H1 (cell line): Measurements from ENCODE around the gene P2RX2. TPM values are rescaled to one million over a fixed set of nuclear protein-coding genes. Genes with fewer than 3 reads are reported as not detected.

Source experiments
- CTCF ChIA-PET: fragments of 300-600 bp; sonication (Branson Sonifier 250); formaldehyde crosslinking; loops from one replicate; lab custom pipeline; 2021; ENCODE audit not compliant: partially characterized antibody; lab: Charles Lee
- POLR2A ChIA-PET: fragments of 300-600 bp; sonication (Branson Sonifier 250); formaldehyde crosslinking; loops from one replicate; lab custom pipeline; 2021; ENCODE audit warnings: inconsistent platforms; ENCODE audit not compliant: partially characterized antibody; lab: Charles Lee
- DNase-seq, 2 experiments: peaks; one replicate each; pipeline versions ENCODE4 v3.0.0 to v3.0.0-alpha.2; 2010 to 2022; ENCODE audit warnings: low spot score in 2 of 2, low read depth in 1 of 2, mixed read lengths in 1 of 2
- FAIRE-seq: peaks from 2 replicates; lab custom pipeline; 2011; peaks lifted over from hg19 to GRCh38; lab: Jason Lieb, UNC
- H2AFZ ChIP-seq: 2 replicates; pipeline ENCODE4 v1.8.1; 2012; ENCODE audit warnings: low read length, inconsistent platforms
- H2AK5ac ChIP-seq: 2 replicates; pipeline ENCODE4 v1.6.1; 2013; ENCODE audit warnings: low read depth, low read length
- H2BK120ac ChIP-seq: replicated peaks from 2 replicates; pipeline ENCODE3; 2013; ENCODE audit warnings: low read depth, low read length, inconsistent platforms
- H2BK12ac ChIP-seq: 2 replicates; pipeline ENCODE4 v1.6.1; 2013; ENCODE audit warnings: low read depth, low read length
- H2BK15ac ChIP-seq: 2 replicates; pipeline ENCODE4 v1.6.1; 2013; ENCODE audit warnings: low read length
- H2BK20ac ChIP-seq: 2 replicates; pipeline ENCODE4 v1.6.1; 2013; ENCODE audit warnings: low read length
- H2BK5ac ChIP-seq: 2 replicates; pipeline ENCODE4 v1.6.1; 2013; ENCODE audit warnings: low read depth, low read length
- H3K14ac ChIP-seq: 2 replicates; pipeline ENCODE4 v1.6.1; 2013; ENCODE audit warnings: inconsistent platforms; ENCODE audit not compliant: insufficient read length
- H3K18ac ChIP-seq: 2 replicates; pipeline ENCODE4 v1.6.1; 2013; ENCODE audit warnings: low read length; ENCODE audit errors: extremely low read depth
- H3K23ac ChIP-seq: 2 replicates; pipeline ENCODE4 v1.6.1; 2013; ENCODE audit warnings: inconsistent platforms; ENCODE audit not compliant: insufficient read length
- H3K23me2 ChIP-seq: 2 replicates; pipeline ENCODE4 v1.6.1; 2013; ENCODE audit warnings: low read depth, low read length
- H3K27ac ChIP-seq: 2 replicates; pipeline ENCODE4 v1.6.1; 2011; ENCODE audit warnings: low read depth, low read length, inconsistent platforms
- H3K27me3 ChIP-seq, 4 experiments: replicated peaks in 1 of 4; 1 replicate in 1 of 4; 2 replicates in 3 of 4; pipeline versions ENCODE4 v1.6.1 to v1.8.1; 2011 to 2013; ENCODE audit warnings: low read length in 3 of 4, mild to moderate bottlenecking in 3 of 4, inconsistent platforms in 2 of 4, mixed read lengths in 2 of 4, moderate library complexity in 1 of 4; ENCODE audit not compliant: control insufficient read depth in 3 of 4, insufficient read depth in 3 of 4; ENCODE audit errors: extremely low read depth in 1 of 4
- H3K36me3 ChIP-seq, 4 experiments: 2 replicates each; pipeline versions ENCODE4 v1.6.1 to v1.8.1; 2011 to 2013; ENCODE audit warnings: mild to moderate bottlenecking in 4 of 4, low read length in 3 of 4, moderate library complexity in 2 of 4, control low read depth in 1 of 4, inconsistent platforms in 1 of 4; ENCODE audit not compliant: insufficient read depth in 4 of 4, control insufficient read depth in 2 of 4
- H3K4ac ChIP-seq: replicated peaks from 2 replicates; pipeline ENCODE3; 2013; ENCODE audit warnings: low read length, low read depth, mixed read lengths, inconsistent platforms; ENCODE audit not compliant: insufficient read length
- H3K4me1 ChIP-seq, 4 experiments: replicated peaks in 1 of 4; 1 replicate in 1 of 4; 2 replicates in 3 of 4; pipeline versions ENCODE4 v1.6.1 to v1.8.1; 2011 to 2013; ENCODE audit warnings: low read length in 3 of 4, inconsistent platforms in 2 of 4, mixed read lengths in 1 of 4; ENCODE audit not compliant: insufficient read depth in 4 of 4, control insufficient read depth in 3 of 4
- H3K4me2 ChIP-seq, 2 experiments: 2 replicates each; pipeline versions ENCODE4 v1.6.1 to v1.8.1; 2011 to 2013; ENCODE audit warnings: low read depth in 2 of 2, low read length in 2 of 2, control low read depth in 1 of 2, inconsistent platforms in 1 of 2, mild to moderate bottlenecking in 1 of 2; ENCODE audit not compliant: insufficient read depth in 1 of 2
- H3K4me3 ChIP-seq, 4 experiments: fragments of 200-600, 300-600 bp in 1 of 4; sonication (generic), shearing (Covaris generic), sonication (Bioruptor Twin) in 1 of 4; 2 replicates each; pipeline versions ENCODE4 v1.5.1 to v1.8.1; 2011 to 2016; ENCODE audit warnings: low read length in 4 of 4, low read depth in 3 of 4, control low read depth in 2 of 4, inconsistent platforms in 2 of 4, mild to moderate bottlenecking in 2 of 4, mixed read lengths in 1 of 4, moderate library complexity in 1 of 4; ENCODE audit not compliant: insufficient read depth in 2 of 4; ENCODE audit errors: extremely low read depth in 1 of 4
- H3K56ac ChIP-seq: replicated peaks from 2 replicates; pipeline ENCODE3; 2013; ENCODE audit warnings: low read depth, mild to moderate bottlenecking, mixed read lengths, low read length, inconsistent platforms; ENCODE audit not compliant: insufficient read length
- H3K79me1 ChIP-seq: 2 replicates; pipeline ENCODE4 v1.6.1; 2013; ENCODE audit warnings: low read depth, low read length, control low read depth
- H3K79me2 ChIP-seq, 2 experiments: 2 replicates each; pipeline versions ENCODE4 v1.6.1 to v1.8.1; 2012 to 2013; ENCODE audit warnings: low read length in 2 of 2, mild to moderate bottlenecking in 2 of 2, inconsistent platforms in 1 of 2; ENCODE audit not compliant: insufficient read depth in 2 of 2, control insufficient read depth in 1 of 2
- H3K9ac ChIP-seq, 4 experiments: replicated peaks in 1 of 4; 1 replicate in 1 of 4; 2 replicates in 3 of 4; pipeline versions ENCODE4 v1.6.1 to v1.8.1; 2011 to 2013; ENCODE audit warnings: low read depth in 3 of 4, low read length in 3 of 4, control low read depth in 2 of 4, mild to moderate bottlenecking in 2 of 4, moderate library complexity in 2 of 4, inconsistent platforms in 1 of 4; ENCODE audit errors: extremely low read depth in 1 of 4
- H3K9me3 ChIP-seq, 2 experiments: 2 replicates each; pipeline versions ENCODE4 v1.6.1 to v1.8.1; 2012 to 2013; ENCODE audit warnings: mild to moderate bottlenecking in 2 of 2, moderate library complexity in 2 of 2, control low read depth in 1 of 2, inconsistent platforms in 1 of 2, low read depth in 1 of 2, low read length in 1 of 2, mixed read lengths in 1 of 2; ENCODE audit not compliant: insufficient read depth in 2 of 2
- H4K20me1 ChIP-seq, 2 experiments: replicated peaks in 1 of 2; 2 replicates each; pipeline versions ENCODE3 to v1.8.1; 2011 to 2013; ENCODE audit warnings: inconsistent platforms in 2 of 2, low read length in 2 of 2, mild to moderate bottlenecking in 1 of 2; ENCODE audit not compliant: insufficient read depth in 2 of 2, control insufficient read depth in 1 of 2
- H4K5ac ChIP-seq: 2 replicates; pipeline ENCODE4 v1.6.1; 2013; ENCODE audit warnings: low read length, low read depth, mixed read lengths, inconsistent platforms; ENCODE audit not compliant: insufficient read length
- H4K8ac ChIP-seq: 2 replicates; pipeline ENCODE4 v1.8.0; 2013; ENCODE audit warnings: mild to moderate bottlenecking, moderate library complexity, low read length, inconsistent platforms; ENCODE audit not compliant: insufficient read depth; ENCODE audit errors: extremely low read depth
- H4K91ac ChIP-seq: replicated peaks from 2 replicates; pipeline ENCODE3; 2013; ENCODE audit warnings: low read length, mixed read lengths, inconsistent platforms; ENCODE audit not compliant: insufficient read length
- ATF2 ChIP-seq: IDR thresholded peaks from 2 replicates; pipeline ENCODE4 v1.6.1; 2012; ENCODE audit warnings: low read length, inconsistent platforms
- BCL11A ChIP-seq, 2 experiments: IDR thresholded peaks; one replicate each; pipeline ENCODE4 v1.6.1; 2011; ENCODE audit warnings: low read depth in 2 of 2, low read length in 2 of 2, mild to moderate bottlenecking in 2 of 2
- JUN ChIP-seq: IDR thresholded peaks from 2 replicates; pipeline ENCODE4 v1.6.1; 2011; ENCODE audit warnings: low read depth, mild to moderate bottlenecking, improper control_type of control experiment, low read length
- KDM5A ChIP-seq: fragments of 200-600 bp; IDR thresholded peaks from 2 replicates; pipeline ENCODE4 v1.7.1; 2012; ENCODE audit warnings: mild to moderate bottlenecking, low read length, inconsistent platforms, mixed read lengths
- MAFK ChIP-seq: IDR thresholded peaks from 2 replicates; pipeline ENCODE4 v1.6.1; 2012; ENCODE audit warnings: low read depth, mild to moderate bottlenecking, improper control_type of control experiment, low read length
- RAD21 ChIP-seq, 2 experiments: IDR thresholded peaks in 1 of 2; conservative IDR thresholded peaks in 1 of 2; 2 replicates each; pipeline ENCODE4 v1.6.1; 2011; ENCODE audit warnings: low read depth in 2 of 2, low read length in 2 of 2, improper control_type of control experiment in 1 of 2, inconsistent platforms in 1 of 2, mild to moderate bottlenecking in 1 of 2, moderate library complexity in 1 of 2
- RXRA ChIP-seq: IDR thresholded peaks from 2 replicates; pipeline ENCODE4 v1.6.1; 2011; ENCODE audit warnings: low read depth, mild to moderate bottlenecking, low read length, moderate library complexity; ENCODE audit not compliant: insufficient read depth
- SP4 ChIP-seq: IDR thresholded peaks from 2 replicates; pipeline ENCODE4 v1.6.1; 2012; ENCODE audit warnings: low read length, inconsistent platforms
- TAF7 ChIP-seq: optimal IDR thresholded peaks from 2 replicates; pipeline ENCODE3; 2011; ENCODE audit warnings: low read depth, mild to moderate bottlenecking, inconsistent platforms, low read length, moderate library complexity, borderline replicate concordance
- TCF12 ChIP-seq: IDR thresholded peaks from 2 replicates; pipeline ENCODE4 v1.6.1; 2011; ENCODE audit warnings: low read depth, mild to moderate bottlenecking, low read length
- WGBS, 2 experiments: shearing (Covaris generic) in 1 of 2; methylation state at CpG; one replicate each; pipeline versions ENCODE4 v1.1.6 to v1.1.7; 2013 to 2015; ENCODE audit warnings: low lambda C conversion rate in 2 of 2, mixed read lengths in 2 of 2, inconsistent platforms in 1 of 2, low coverage in 1 of 2, missing lambda C conversion rate in 1 of 2; ENCODE audit not compliant: insufficient replicate concordance in 2 of 2, insufficient coverage in 1 of 2, insufficient read length in 1 of 2; ENCODE audit errors: extremely low coverage in 1 of 2, missing lambda C conversion rate in 1 of 2; 5-methylcytosine and 5-hydroxymethylcytosine counted together
- polyA plus RNA-seq, 7 experiments: library from polyadenylated mRNA; depleted of rRNA in 3 of 7; stranded (reverse) in 5 of 7; unstranded in 2 of 7; fragments of >200 nt in 5 of 7; fragments of 200-250 nt in 2 of 7; gene quantifications; 1 replicate in 5 of 7; 2 replicates in 1 of 7; 4 replicates in 1 of 7; pipeline versions ENCODE4 v1.2.1 to v1.2.3, GENCODE V29; 2011 to 2013; ENCODE audit warnings: missing spikeins in 2 of 7, mixed read lengths in 2 of 7
- total RNA-seq: library from RNA; stranded (reverse); fragmentation: NEBNext Ultra II Directional; extraction: Animal tissue kit (Norgen Biotek cat#: 25700); gene quantifications from 2 replicates; pipeline ENCODE4 v1.2.1, GENCODE V29; 2021

P2RX2 gene
- total and polyA plus RNA-seq, 2 of the 8 experiments (the other 6 are each of a cell fraction or from before 2014, with no cell fraction given): 0.84 to 2.2 TPM

- Histone ChIP-seq H2AFZ (no peak overlapping the region), H3K4ac (no peak overlapping the region), H3K4me3 (no peak overlapping the region), H2AK5ac (no peak overlapping the region), H4K91ac (no peak overlapping the region), H2BK15ac (no peak overlapping the region), H4K8ac (peak overlapping the region; percentile 35; the same call in 1 of the 2 replicates), H3K23ac (no peak overlapping the region), H3K56ac (no peak overlapping the region), H3K27me3 (peaks cover 0 to 5% (median 1%) of the 10 kb centered on the region in 4 experiments; a peak in 3 of 7 replicates), H3K4me1 (no peaks in the 10 kb centered on the region), H3K18ac (no peak overlapping the region), H3K9me3 (no peaks in the 10 kb centered on the region), H3K14ac (no peak overlapping the region), H2BK20ac (no peak overlapping the region), H3K23me2 (no peaks in the 10 kb centered on the region), H3K79me2 (peaks cover 5 to 16% of the 10 kb centered on the region in 2 experiments; a peak in 3 of 4 replicates), H2BK12ac (no peak overlapping the region), H4K20me1 (peaks cover 31 to 52% of the 10 kb centered on the region in 2 experiments), H2BK120ac (no peak overlapping the region), H2BK5ac (no peak overlapping the region), H3K27ac (no peak overlapping the region), H3K9ac (no peak overlapping the region), H4K5ac (no peak overlapping the region), H3K4me2 (no peak overlapping the region), H3K36me3 (peaks cover 2 to 57% (median 17%) of the 10 kb centered on the region in 4 experiments; a peak in 5 of 8 replicates), H3K79me1 (peaks cover 21% of the 10 kb centered on the region)
- DNase-seq (no peak), FAIRE-seq (no peak)
- POLR2A ChIA-PET: interaction anchor here (0.6 to 8.7 kb wide), 4 partner anchors 9 to 233 kb away, joined by 3 to 60 read pairs (median 4); no protein-coding TSS in a partner anchor
- WGBS, 2 experiments: 94% methylated on average over 36 of the region's 55 CpGs; no CpG with 5 or more reads in 1 of the 2 experiments
- CTCF ChIA-PET: interaction anchor here (0.9 to 2.1 kb wide), 5 partner anchors 9 to 155 kb away, joined by 3 to 8 read pairs (median 6); no protein-coding TSS in a partner anchor
- TF ChIP-seq BCL11A (IDR thresholded peaks at IDR 0.05; ENCODE audit: low read depth in 2 of 2, low read length in 2 of 2): no peak
- TF ChIP-seq JUN: no peak
- TF ChIP-seq TCF12: no peak
- no peak for TF ChIP-seq ATF2
- TF ChIP-seq KDM5A: no peak
- TF ChIP-seq SP4: no peak
- no peak for TF ChIP-seq MAFK
- no peak for TF ChIP-seq TAF7
- TF ChIP-seq RAD21 (IDR thresholded peaks at IDR 0.05 in 1 of 2, conservative IDR thresholded peaks at IDR 0.05 in 1 of 2; ENCODE audit: low read depth in 2 of 2, low read length in 2 of 2): no peak
- TF ChIP-seq RXRA: no peak
Measured at GRCh38 chr12:132569856-132570480, 48.6 kb upstream of the P2RX2 start.
